Stimulated activated effector memory CD8-positive, alpha-beta T cell treated with anti-CD3 and anti-CD28 coated beads, Interleukin-12 subunit alpha, Interleukin-12 subunit beta, amount 100 ng/mL, for 72 hours (primary cell): ENCODE measurements around the gene NIN.
A peak's percentile ranks its signal among the peaks of the same experiment; 100 is the strongest.

Source experiments
- ATAC-seq: fragments of 150-1000 bp; cut with Tn5 transposase; 2 replicates; pipeline ENCODE4 v1.10.0; 2021
- DNase-seq, 2 donors: peaks; one replicate each; pipeline ENCODE4 v3.0.0; 2021 to 2022; ENCODE audit warnings: low spot score in 2 of 2
- H3K27ac Mint-ChIP-seq: one replicate; pipeline ENCODE4 v1.8.0; 2022; ENCODE audit warnings: mild to moderate bottlenecking, mixed read lengths
- H3K36me3 Mint-ChIP-seq: one replicate; pipeline ENCODE4 v1.8.0; 2022; ENCODE audit warnings: mild to moderate bottlenecking, mixed read lengths
- H3K4me1 Mint-ChIP-seq: one replicate; pipeline ENCODE4 v1.8.0; 2022; ENCODE audit warnings: mixed read lengths
- H3K4me3 Mint-ChIP-seq: one replicate; pipeline ENCODE4 v1.8.0; 2022; ENCODE audit warnings: mild to moderate bottlenecking, mixed read lengths
- H3K9me3 Mint-ChIP-seq: one replicate; pipeline ENCODE4 v1.8.0; 2022; ENCODE audit warnings: mixed read lengths

The NIN gene

GRCh38 chr14:50855558-50855957, 24.6 kb upstream of the NIN start:
- ATAC-seq: no peak
- Mint-ChIP-seq H3K27ac (no peak overlapping the region), H3K4me3 (no peak overlapping the region), H3K36me3 (no peaks in the 10 kb centered on the region), H3K4me1 (no peaks in the 10 kb centered on the region), H3K9me3 (no peaks in the 10 kb centered on the region)
- DNase-seq: no peak

GRCh38 chr14:50854521-50854920, 23.6 kb upstream of the NIN start:
- no peaks in the 10 kb centered on the region for H3K9me3 Mint-ChIP-seq
- H3K36me3 Mint-ChIP-seq: no peaks in the 10 kb centered on the region
- DNase-seq: no peak
- no peak overlapping the region for H3K27ac Mint-ChIP-seq
- no peak overlapping the region for H3K4me3 Mint-ChIP-seq
- H3K4me1 Mint-ChIP-seq: no peaks in the 10 kb centered on the region
- ATAC-seq: no peak

GRCh38 chr14:50853891-50854290, 22.9 kb upstream of the NIN start:
- Mint-ChIP-seq H3K27ac (no peak overlapping the region), H3K36me3 (no peaks in the 10 kb centered on the region), H3K9me3 (no peaks in the 10 kb centered on the region), H3K4me1 (no peaks in the 10 kb centered on the region), H3K4me3 (no peak overlapping the region)
- ATAC-seq (peak; percentile 73), DNase-seq (no peak)

- no peak for ATAC-seq
- Mint-ChIP-seq H3K4me3 (no peak overlapping the region), H3K9me3 (no peaks in the 10 kb centered on the region), H3K36me3 (no peaks in the 10 kb centered on the region), H3K27ac (no peak overlapping the region), H3K4me1 (no peaks in the 10 kb centered on the region)
- DNase-seq: no peak
Measured at GRCh38 chr14:50846226-50846880, 15.4 kb upstream of the NIN start.

- ATAC-seq (no peak), DNase-seq (no peak)
- Mint-ChIP-seq H3K4me1 (no peaks in the 10 kb centered on the region), H3K27ac (no peak overlapping the region), H3K4me3 (no peak overlapping the region), H3K9me3 (no peaks in the 10 kb centered on the region), H3K36me3 (no peaks in the 10 kb centered on the region)
Measured at GRCh38 chr14:50845166-50845565, 14.2 kb upstream of the NIN start.

GRCh38 chr14:50844391-50844790, 13.4 kb upstream of the NIN start:
- Mint-ChIP-seq H3K36me3 (no peaks in the 10 kb centered on the region), H3K9me3 (no peaks in the 10 kb centered on the region), H3K4me1 (no peaks in the 10 kb centered on the region), H3K27ac (no peak overlapping the region), H3K4me3 (no peak overlapping the region)
- no peak for DNase-seq
- ATAC-seq: no peak

GRCh38 chr14:50839691-50840090, 8.7 kb upstream of the NIN start:
- DNase-seq (no peak), ATAC-seq (no peak)
- no peaks in the 10 kb centered on the region for H3K9me3 Mint-ChIP-seq
- H3K36me3 Mint-ChIP-seq: no peaks in the 10 kb centered on the region
- no peak overlapping the region for H3K4me3 Mint-ChIP-seq
- peaks cover 18% of the 10 kb centered on the region for H3K4me1 Mint-ChIP-seq
- H3K27ac Mint-ChIP-seq: no peak overlapping the region

- no peaks in the 10 kb centered on the region for H3K9me3 Mint-ChIP-seq
- no peak overlapping the region for H3K4me3 Mint-ChIP-seq
- H3K36me3 Mint-ChIP-seq: no peaks in the 10 kb centered on the region
- peak; percentile 72 for ATAC-seq
- H3K4me1 Mint-ChIP-seq: peaks cover 24% of the 10 kb centered on the region
- H3K27ac Mint-ChIP-seq: no peak overlapping the region
- no peak for DNase-seq
Measured at GRCh38 chr14:50839048-50839447, 8.1 kb upstream of the NIN start.

- Mint-ChIP-seq H3K4me1 (peaks cover 24% of the 10 kb centered on the region), H3K36me3 (no peaks in the 10 kb centered on the region), H3K9me3 (no peaks in the 10 kb centered on the region), H3K27ac (no peak overlapping the region), H3K4me3 (no peak overlapping the region)
- ATAC-seq (no peak), DNase-seq (no peak)
Measured at GRCh38 chr14:50837850-50838470, 7.0 kb upstream of the NIN start.

- ATAC-seq (no peak), DNase-seq (no peak)
- Mint-ChIP-seq H3K9me3 (no peaks in the 10 kb centered on the region), H3K4me1 (peaks cover 24% of the 10 kb centered on the region), H3K27ac (no peak overlapping the region), H3K36me3 (no peaks in the 10 kb centered on the region), H3K4me3 (no peak overlapping the region)
Measured at GRCh38 chr14:50837271-50837670, 6.3 kb upstream of the NIN start.

- peaks cover 30% of the 10 kb centered on the region for H3K4me1 Mint-ChIP-seq
- H3K4me3 Mint-ChIP-seq: no peak overlapping the region
- H3K36me3 Mint-ChIP-seq: peaks cover 3% of the 10 kb centered on the region
- no peak for ATAC-seq
- H3K27ac Mint-ChIP-seq: no peak overlapping the region
- H3K9me3 Mint-ChIP-seq: no peaks in the 10 kb centered on the region
- DNase-seq: no peak
Measured at GRCh38 chr14:50836515-50836914, 5.6 kb upstream of the NIN start.

GRCh38 chr14:50835280-50835679, 4.3 kb upstream of the NIN start:
- Mint-ChIP-seq H3K27ac (peak overlapping the region; percentile 0), H3K36me3 (peaks cover 8% of the 10 kb centered on the region), H3K4me1 (peaks cover 33% of the 10 kb centered on the region), H3K9me3 (no peaks in the 10 kb centered on the region), H3K4me3 (no peak overlapping the region)
- ATAC-seq: no peak
- DNase-seq: no peak

- Mint-ChIP-seq H3K27ac (peak overlapping the region; percentile 0), H3K4me3 (no peak overlapping the region), H3K4me1 (peaks cover 36% of the 10 kb centered on the region)
Measured at GRCh38 chr14:50834802-50835276, 3.9 kb upstream of the NIN start.

GRCh38 chr14:50832935-50833630, 2.1 kb upstream of the NIN start:
- peaks cover 43% of the 10 kb centered on the region for H3K4me1 Mint-ChIP-seq
- no peak for DNase-seq
- H3K27ac Mint-ChIP-seq: no peak overlapping the region
- no peaks in the 10 kb centered on the region for H3K9me3 Mint-ChIP-seq
- peaks cover 15% of the 10 kb centered on the region for H3K36me3 Mint-ChIP-seq
- no peak overlapping the region for H3K4me3 Mint-ChIP-seq
- ATAC-seq: no peak

More at GRCh38 chr14:50834802-50835276, 3.9 kb upstream of the NIN start:
- Mint-ChIP-seq H3K36me3 (peaks cover 8% of the 10 kb centered on the region), H3K9me3 (no peaks in the 10 kb centered on the region)
- DNase-seq: no peak
- no peak for ATAC-seq

GRCh38 chr14:50831726-50832168, 785 bp upstream of the NIN start:
- Mint-ChIP-seq H3K4me1 (peaks cover 49% of the 10 kb centered on the region), H3K9me3 (no peaks in the 10 kb centered on the region), H3K27ac (peak overlapping the region; percentile 87), H3K36me3 (peaks cover 17% of the 10 kb centered on the region), H3K4me3 (peak overlapping the region; percentile 90)
- no peak for DNase-seq
- no peak for ATAC-seq
